HG03439 (cell line): ENCODE measurements around the gene GALK1.
"Not testable (repeated sequence)": the region's sequence is repeated elsewhere in the genome, so short reads cannot be mapped to it uniquely, and the experiment has no call there.

Experiments
- ATAC-seq: cut with Tn5 transposase; IDR thresholded peaks from one replicate; pipeline ENCODE4 v1.9.1; 2021; ENCODE audit warnings: mild to moderate bottlenecking, moderate library complexity; ENCODE audit not compliant: unreplicated experiment

GALK1 gene

GRCh38 chr17:75784473-75785015, 19.6 kb upstream of the GALK1 start, which contains the start of gene UNK:
Gene UNK (plus strand): TSS chr17:75784806. CDS start chr17:75784881, 75 bp downstream.
- ATAC-seq: peak; percentile 55

- peak; percentile 2 for ATAC-seq
Observed at GRCh38 chr17:75783803-75784472, 18.9 kb upstream of the GALK1 start.

- no peak for ATAC-seq
Observed at GRCh38 chr17:75783069-75783783, 18.2 kb upstream of the GALK1 start.

- no peak for ATAC-seq
Observed at GRCh38 chr17:75779987-75780889, 15.2 kb upstream of the GALK1 start.

- ATAC-seq: peak; percentile 66
Observed at GRCh38 chr17:75779250-75779986, 14.4 kb upstream of the GALK1 start.

- peak; percentile 7 for ATAC-seq
Observed at GRCh38 chr17:75778861-75779249, 13.9 kb upstream of the GALK1 start.

- not testable (repeated sequence) for ATAC-seq
Observed at GRCh38 chr17:75778066-75778860, 13.3 kb upstream of the GALK1 start.

GRCh38 chr17:75777296-75777922, 12.4 kb upstream of the GALK1 start:
- ATAC-seq: no peak

GRCh38 chr17:75776386-75777295, 11.6 kb upstream of the GALK1 start:
- no peak for ATAC-seq

- ATAC-seq: no peak
Observed at GRCh38 chr17:75774991-75775668, 10.1 kb upstream of the GALK1 start.

GRCh38 chr17:75774471-75774990, 9.5 kb upstream of the GALK1 start:
- no peak for ATAC-seq

- ATAC-seq: no peak
Observed at GRCh38 chr17:75773808-75774470, 8.9 kb upstream of the GALK1 start.

- no peak for ATAC-seq
Observed at GRCh38 chr17:75773121-75773807, 8.3 kb upstream of the GALK1 start.

GRCh38 chr17:75771334-75772281, 6.6 kb upstream of the GALK1 start:
- no peak for ATAC-seq

GRCh38 chr17:75769536-75769935, 4.5 kb upstream of the GALK1 start:
- no peak for ATAC-seq
